Loucy (cell line): ENCODE data around the gene C7orf25.

ENCODE experiments used
- H2AFZ ChIP-seq: fragments of 200-600 bp; sonication (generic); 2 replicates; pipeline ENCODE4 v1.6.0; 2016; ENCODE audit warnings: antibody characterized with exemption, mild to moderate bottlenecking, low read length, moderate library complexity
- H3F3A ChIP-seq: fragments of 200-600 bp; 2 replicates; pipeline ENCODE4 v1.6.0; 2016; ENCODE audit warnings: antibody characterized with exemption, low read depth, mild to moderate bottlenecking
- H3K27me3 ChIP-seq: fragments of 200-600 bp; sonication (generic); 2 replicates; pipeline ENCODE4 v1.6.1; 2014; ENCODE audit warnings: low read length, mild to moderate bottlenecking; ENCODE audit not compliant: insufficient read depth, poor library complexity, severe bottlenecking
- H3K36me3 ChIP-seq: fragments of 200-600 bp; sonication (generic); 2 replicates; pipeline ENCODE4 v1.6.1; 2016; ENCODE audit warnings: low read length; ENCODE audit not compliant: insufficient read depth
- H3K4me1 ChIP-seq: fragments of 200-600 bp; sonication (generic); 2 replicates; pipeline ENCODE4 v1.5.1; 2014; ENCODE audit warnings: low read length, mild to moderate bottlenecking; ENCODE audit not compliant: insufficient read depth, poor library complexity, severe bottlenecking
- H3K4me2 ChIP-seq: fragments of 200-600 bp; sonication (generic); 2 replicates; pipeline ENCODE4 v1.6.0; 2014; ENCODE audit warnings: antibody characterized with exemption, low read length, low read depth, mild to moderate bottlenecking; ENCODE audit not compliant: poor library complexity, severe bottlenecking
- H3K4me3 ChIP-seq: fragments of 200-600 bp; sonication (generic); 2 replicates; pipeline ENCODE4 v1.5.1; 2014; ENCODE audit warnings: low read length, mild to moderate bottlenecking, mixed read lengths; ENCODE audit not compliant: poor library complexity, severe bottlenecking
- H3K79me2 ChIP-seq: fragments of 200-600 bp; sonication (generic); 2 replicates; pipeline ENCODE4 v1.6.1; 2014; ENCODE audit warnings: low read length; ENCODE audit not compliant: insufficient read depth
- H3K9ac ChIP-seq: fragments of 200-600 bp; sonication (generic); 2 replicates; pipeline ENCODE4 v1.6.0; 2014; ENCODE audit warnings: mild to moderate bottlenecking, low read depth, low read length, moderate library complexity; ENCODE audit not compliant: poor library complexity, severe bottlenecking
- H3K9me2 ChIP-seq: fragments of 200-600 bp; sonication (generic); replicated peaks from 2 replicates; pipeline ENCODE4 v1.6.1; 2016; ENCODE audit warnings: low read depth, low read length, mixed read lengths
- H3K9me3 ChIP-seq: fragments of 200-600 bp; sonication (generic); 2 replicates; pipeline ENCODE4 v1.6.1; 2014; ENCODE audit warnings: mild to moderate bottlenecking, antibody characterized with exemption, low read length, low read depth; ENCODE audit not compliant: insufficient read depth
- H4K20me1 ChIP-seq: fragments of 200-600 bp; sonication (generic); 2 replicates; pipeline ENCODE4 v1.6.0; 2014; ENCODE audit warnings: antibody characterized with exemption, low read length, mild to moderate bottlenecking; ENCODE audit not compliant: insufficient read depth, poor library complexity, severe bottlenecking
- CTCF ChIP-seq: fragments of 200-600 bp; sonication (generic); conservative IDR thresholded peaks from 2 replicates; pipeline ENCODE4 v1.5.1; 2014; ENCODE audit warnings: mild to moderate bottlenecking, antibody characterized with exemption, low read length
- EZH2phosphoT487 ChIP-seq: fragments of 200-600 bp; IDR thresholded peaks from 2 replicates; pipeline ENCODE4 v1.6.1; 2018; ENCODE audit warnings: antibody characterized with exemption, mild to moderate bottlenecking, moderate library complexity, borderline replicate concordance

C7orf25 gene

GRCh38 chr7:42939457-42940240, 27.8 kb upstream of the C7orf25 start:
- peaks cover 11% of the 10 kb centered on the region for H4K20me1 ChIP-seq
- no peak overlapping the region for H3K9ac ChIP-seq
- H3K36me3 ChIP-seq = peaks cover 14% of the 10 kb centered on the region; the same call in 1 of the 2 replicates
- H3K9me3 ChIP-seq = no peaks in the 10 kb centered on the region
- no peak for TF ChIP-seq EZH2phosphoT487
- TF ChIP-seq CTCF = no peak
- peaks cover 19% of the 10 kb centered on the region for H3K79me2 ChIP-seq
- no peak overlapping the region for H3K4me2 ChIP-seq
- no peak overlapping the region for H2AFZ ChIP-seq
- H3K4me1 ChIP-seq = peaks cover 13% of the 10 kb centered on the region
- H3K27me3 ChIP-seq = no peaks in the 10 kb centered on the region
- H3F3A ChIP-seq = no peaks in the 10 kb centered on the region
- no peak overlapping the region for H3K4me3 ChIP-seq
- H3K9me2 ChIP-seq = no peaks in the 10 kb centered on the region

DNA sequence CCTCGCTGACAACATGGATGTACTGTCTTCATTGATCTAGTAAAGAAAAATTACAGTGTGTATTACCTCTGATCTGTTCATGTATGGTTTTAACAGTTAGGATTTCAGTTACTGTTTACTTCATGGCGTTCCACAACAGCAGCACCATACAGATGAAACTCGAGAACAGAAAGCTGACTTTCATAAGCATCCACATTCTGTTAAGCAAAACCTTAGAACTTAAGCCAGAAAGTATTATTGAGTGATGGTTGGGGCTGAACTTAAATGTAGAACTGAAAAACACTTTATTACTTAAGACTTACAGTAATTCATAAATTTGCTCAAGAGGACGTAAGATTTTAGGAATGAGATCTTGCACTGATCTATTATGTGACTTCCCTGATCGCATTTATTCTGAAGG, 24.0 kb upstream of the C7orf25 start:
- peaks cover 55% of the 10 kb centered on the region for H3K79me2 ChIP-seq
- H3K4me2 ChIP-seq = peak overlapping the region; percentile 94
- peak overlapping the region; percentile 90 for H3K4me3 ChIP-seq
- TF ChIP-seq EZH2phosphoT487 = no peak
- TF ChIP-seq CTCF = no peak
- H2AFZ ChIP-seq = no peak overlapping the region
- no peaks in the 10 kb centered on the region for H3K9me2 ChIP-seq
- peak overlapping the region; percentile 17 for H3K9ac ChIP-seq
- H4K20me1 ChIP-seq = peaks cover 23% of the 10 kb centered on the region
- H3K36me3 ChIP-seq = peaks cover 14% of the 10 kb centered on the region; the same call in 1 of the 2 replicates
- H3F3A ChIP-seq = no peaks in the 10 kb centered on the region
- peaks cover 33% of the 10 kb centered on the region for H3K4me1 ChIP-seq
- H3K27me3 ChIP-seq = no peaks in the 10 kb centered on the region
- H3K9me3 ChIP-seq = no peaks in the 10 kb centered on the region

DNA sequence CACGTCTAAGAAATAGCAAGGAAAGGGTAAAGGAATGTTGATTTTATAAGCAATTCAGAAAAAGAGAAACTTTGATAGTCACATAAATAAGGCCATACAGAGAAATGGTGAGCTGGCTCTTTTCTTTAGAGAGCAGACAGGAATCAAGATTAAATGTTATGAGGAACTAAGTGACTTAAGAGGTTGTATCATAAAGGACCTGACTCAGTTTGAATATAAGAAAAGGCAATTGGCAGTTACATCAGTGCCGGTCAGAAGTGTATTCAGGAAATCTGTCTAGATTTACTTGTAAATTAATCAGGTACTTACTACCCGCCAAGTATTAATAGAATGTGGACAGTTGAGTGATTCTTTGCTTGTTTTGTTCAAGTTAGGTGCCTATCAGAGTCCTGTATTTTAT, 22.4 kb upstream of the C7orf25 start:
- Histone ChIP-seq H3K4me2 (peak overlapping the region; percentile 94), H3K4me3 (peak overlapping the region; percentile 90)

More for the DNA sequence above, 22.4 kb upstream of the C7orf25 start:
- no peaks in the 10 kb centered on the region for H3K9me3 ChIP-seq
- no peaks in the 10 kb centered on the region for H3K27me3 ChIP-seq
- peaks cover 39% of the 10 kb centered on the region for H4K20me1 ChIP-seq
- H2AFZ ChIP-seq = no peak overlapping the region
- H3K9me2 ChIP-seq = no peaks in the 10 kb centered on the region
- peak overlapping the region; percentile 30 for H3K9ac ChIP-seq
- no peaks in the 10 kb centered on the region for H3F3A ChIP-seq
- TF ChIP-seq CTCF (no peak), EZH2phosphoT487 (no peak)
- H3K79me2 ChIP-seq = peaks cover 71% of the 10 kb centered on the region
- H3K36me3 ChIP-seq = peaks cover 14% of the 10 kb centered on the region; the same call in 1 of the 2 replicates
- peaks cover 46% of the 10 kb centered on the region for H3K4me1 ChIP-seq
